Measurements from ENCODE around the gene TMBIM4. TPM values are rescaled to one million over a fixed set of nuclear protein-coding genes. Genes with fewer than 3 reads are reported as not detected.
A peak's percentile ranks its signal among the peaks of the same experiment; 100 is the strongest.

TMBIM4 gene
- total and polyA plus RNA-seq, 2 of the 4 experiments (the other 2 are of a cell fraction) = 38.7 to 59.3 TPM

GRCh38 chr12:66117242-66117641 is 52.6 kb downstream of the TMBIM4 start:
- Histone ChIP-seq H2AK9ac (replicated peaks; ENCODE audit: low read depth, low read length, poor library complexity) (no peak overlapping the region), H2AK5ac (ENCODE audit: low read depth, low read length) (no peak overlapping the region), H4K91ac (ENCODE audit: insufficient read depth, low read depth, low read length) (no peak overlapping the region; the same call in 1 of the 2 replicates), H3K9me3 (ENCODE audit: control insufficient read depth, insufficient read depth, low read length) (no peaks in the 10 kb centered on the region), H4K8ac (ENCODE audit: low read depth in 2 of 2, low read length in 2 of 2) (no peak overlapping the region), H2BK20ac (ENCODE audit: low read depth, low read length) (no peak overlapping the region), H3K14ac (replicated peaks; ENCODE audit: low read depth, low read length) (no peak overlapping the region), H3K4ac (ENCODE audit: low read depth, low read length) (no peak overlapping the region), H3K23ac (ENCODE audit: low read depth, low read length) (no peak overlapping the region), H3K27ac (ENCODE audit: insufficient read depth, low read length) (no peak overlapping the region), H3K4me2 (ENCODE audit: low read depth, low read length) (no peak overlapping the region), H3K9ac (ENCODE audit: low read depth, low read length) (no peak overlapping the region), H3K4me3 (ENCODE audit: insufficient read depth, low read depth, low read length) (no peak overlapping the region), H2BK15ac (ENCODE audit: low read depth, low read length) (no peak overlapping the region), H4K5ac (ENCODE audit: low read depth, low read length) (no peak overlapping the region), H3K27me3 (ENCODE audit: control insufficient read depth, insufficient read depth, low read length) (no peaks in the 10 kb centered on the region), H3K36me3 (ENCODE audit: control insufficient read depth, insufficient read depth, low read length) (peaks cover 4% of the 10 kb centered on the region; the same call in 1 of the 2 replicates), H3K9me1 (ENCODE audit: insufficient read depth, low read length) (peaks cover 4% of the 10 kb centered on the region; the same call in 1 of the 2 replicates), H2AFZ (replicated peaks; ENCODE audit: low read length, poor library complexity) (no peak overlapping the region), H2BK5ac (ENCODE audit: low read depth, low read length, poor library complexity, severe bottlenecking) (no peak overlapping the region), H3K56ac (ENCODE audit: extremely low read depth, insufficient read depth, low read length) (no peak overlapping the region), H3K4me1 (ENCODE audit: control insufficient read depth, insufficient read depth, low read length) (no peaks in the 10 kb centered on the region), H4K20me1 (ENCODE audit: insufficient read depth, low read length) (no peaks in the 10 kb centered on the region), H3K18ac (ENCODE audit: low read depth, low read length) (no peak overlapping the region), H3K79me1 (ENCODE audit: low read depth in 1 of 2, low read length in 2 of 2) (no peaks in the 10 kb centered on the region), H2BK120ac (ENCODE audit: low read depth, low read length) (no peak overlapping the region)
- CTCF ChIA-PET = interaction anchor here (1.1 kb wide), 1 partner anchor 28 kb away, joined by 4 read pairs; no protein-coding TSS in a partner anchor
- DNase-seq = no peak
- no CpG with 5 or more reads among the region's 2 CpGs for WGBS, 2 experiments (ENCODE audit: extremely low coverage in 2 of 2, insufficient read length in 1 of 2)
- POLR2A ChIA-PET (ENCODE audit: unreplicated experiment) = no interaction called here
- no peak for ATAC-seq (ENCODE audit: low read depth)
- TF ChIP-seq POLR2A (IDR thresholded peaks at IDR 0.05; ENCODE audit: low read depth, low read length) = no peak
- TF ChIP-seq BHLHE40 (IDR thresholded peaks at IDR 0.05; ENCODE audit: low read depth, low read length) = 0 out of 2 replicates have a peak, but pooled peaks have one; percentile 4
- in situ Hi-C loops (cut with MboI; ENCODE audit: low sequenced_read_pairs) = no loop called here
- intact Hi-C loops (cut with micrococcal nuclease) = no loop called here
- dilution Hi-C loops (cut with HindIII; ENCODE audit: low sequenced_read_pairs, unreplicated experiment) = no loop called here
- BruUV-seq (replicated peaks) = no TSS peak

All from IMR-90 (cell line).